HuH-7 (cell line): ENCODE data around the gene IL22.

Experiments
- DNase-seq: peaks from one replicate; pipeline ENCODE4 v3.0.0; 2011; ENCODE audit warnings: low spot score

Gene IL22

GRCh38 chr12:68264158-68264855 lies 10.9 kb upstream of the IL22 start:
- DNase-seq = no peak

GRCh38 chr12:68263366-68263765 lies 10.0 kb upstream of the IL22 start:
- no peak for DNase-seq

DNA sequence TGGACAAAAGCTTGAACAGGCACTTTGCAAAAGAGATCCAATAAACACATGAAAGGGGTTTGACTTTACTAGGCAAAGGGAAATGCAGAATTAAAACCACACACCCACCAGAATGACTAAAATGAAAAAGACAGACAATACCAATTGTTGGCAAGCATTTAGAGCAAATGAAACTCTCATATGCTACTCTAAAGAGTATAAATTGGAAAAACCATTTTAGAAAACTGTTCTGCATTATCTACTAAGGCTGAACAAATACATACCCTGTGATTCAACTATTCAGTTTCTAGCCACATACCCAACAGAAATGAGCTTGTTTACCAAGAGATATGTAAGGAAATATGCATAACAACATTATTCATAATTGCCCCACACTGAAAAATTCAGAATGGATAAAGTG lies 8.5 kb upstream of the IL22 start:
- no peak for DNase-seq

GRCh38 chr12:68260153-68260552 lies 6.7 kb upstream of the IL22 start:
- DNase-seq = no peak

DNA sequence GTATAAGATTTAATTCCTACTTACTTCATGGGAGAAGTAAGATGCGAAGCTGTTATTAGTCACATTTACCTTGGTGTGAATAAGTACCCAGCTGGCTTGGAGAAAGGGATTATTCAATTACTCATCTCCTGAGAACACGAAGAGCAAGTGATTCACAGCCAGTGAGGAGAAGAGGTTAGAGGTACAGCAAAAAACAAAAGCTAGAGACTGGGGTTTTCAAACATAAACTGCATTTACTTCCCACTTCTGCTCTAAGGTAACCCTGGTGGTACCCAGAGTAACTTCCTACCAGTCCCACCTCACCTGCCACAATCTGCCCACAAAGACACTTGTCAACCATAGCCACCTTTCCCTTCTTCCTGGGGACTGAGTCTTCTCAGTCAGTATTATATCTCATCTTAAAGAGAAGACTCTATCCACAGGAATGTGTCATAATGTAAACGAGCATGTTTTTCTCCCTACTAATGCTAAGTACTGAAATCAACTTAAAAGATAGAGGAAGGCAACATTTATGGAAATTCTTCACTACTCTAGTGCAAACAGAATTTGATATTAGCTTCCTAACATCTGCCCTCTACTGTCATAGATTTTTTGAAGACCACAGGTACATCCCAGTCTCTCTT lies 6.0 kb upstream of the IL22 start:
- no peak for DNase-seq

DNA sequence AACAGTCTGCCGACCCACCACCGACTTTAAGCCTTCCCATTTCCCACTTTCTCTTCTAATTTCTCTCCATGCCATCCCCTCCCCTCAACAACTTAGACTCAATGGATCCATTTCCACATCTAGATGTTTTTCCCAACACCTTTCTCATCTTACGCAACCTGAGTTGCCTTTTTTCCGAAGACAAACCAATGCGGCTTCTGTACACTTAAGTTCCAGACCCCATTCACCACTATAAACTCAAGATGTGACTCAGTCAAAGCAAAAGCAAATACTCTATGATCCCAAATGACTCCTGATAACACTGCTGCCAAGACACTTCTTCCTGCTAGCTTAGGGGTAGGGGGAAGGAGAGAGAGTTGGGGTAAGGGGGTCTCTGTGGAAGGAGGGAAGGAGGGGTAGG lies 1.3 kb downstream of the IL22 start:
- no peak for DNase-seq

- DNase-seq = no peak
Observed at GRCh38 chr12:68250454-68250853, 3.0 kb downstream of the IL22 start.

GRCh38 chr12:68247785-68248184 lies 5.6 kb downstream of the IL22 start:
- no peak for DNase-seq

GRCh38 chr12:68246350-68246749 lies 7.1 kb downstream of the IL22 start:
- DNase-seq = no peak

DNA sequence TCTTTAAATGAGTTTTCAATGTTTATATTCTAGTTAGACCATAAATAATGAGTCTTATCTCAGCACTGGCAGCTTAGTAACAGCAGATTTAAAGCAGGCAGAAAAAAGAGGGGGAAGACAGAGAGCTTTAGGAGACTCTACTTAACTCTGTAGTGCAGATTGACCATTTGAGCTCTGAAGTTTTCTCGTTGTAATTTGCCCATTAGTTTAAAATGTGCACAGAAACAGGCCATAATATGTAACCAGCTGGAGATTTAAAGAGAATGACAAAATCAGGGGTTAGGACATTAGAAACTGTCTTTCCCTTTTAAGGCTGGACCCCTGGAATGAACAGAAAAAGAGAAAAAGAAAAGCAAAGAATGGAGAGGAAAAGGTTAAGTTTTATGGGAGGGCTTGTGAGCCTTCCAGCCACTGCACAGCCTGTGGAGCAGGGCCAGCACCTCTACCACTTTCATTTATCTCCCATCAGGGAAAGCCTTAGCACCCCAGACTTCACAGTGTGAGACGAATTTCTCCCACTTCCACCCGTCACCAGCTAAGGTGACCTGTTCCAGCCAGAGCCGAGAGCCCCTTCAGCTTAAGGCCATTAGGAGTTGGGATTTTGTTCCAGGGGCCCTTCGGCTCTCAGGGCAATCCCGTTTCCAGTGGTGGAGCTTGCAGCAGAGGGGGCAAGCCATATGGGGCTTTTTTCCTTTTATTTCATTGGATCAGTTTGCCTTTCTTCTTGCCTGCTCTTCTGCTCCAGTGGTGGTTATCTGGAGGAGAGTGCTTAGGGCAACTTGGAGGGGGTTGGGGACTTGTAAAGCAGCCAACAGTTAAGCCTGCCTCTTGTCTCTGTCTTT lies 8.0 kb downstream of the IL22 start:
- DNase-seq = no peak

DNA sequence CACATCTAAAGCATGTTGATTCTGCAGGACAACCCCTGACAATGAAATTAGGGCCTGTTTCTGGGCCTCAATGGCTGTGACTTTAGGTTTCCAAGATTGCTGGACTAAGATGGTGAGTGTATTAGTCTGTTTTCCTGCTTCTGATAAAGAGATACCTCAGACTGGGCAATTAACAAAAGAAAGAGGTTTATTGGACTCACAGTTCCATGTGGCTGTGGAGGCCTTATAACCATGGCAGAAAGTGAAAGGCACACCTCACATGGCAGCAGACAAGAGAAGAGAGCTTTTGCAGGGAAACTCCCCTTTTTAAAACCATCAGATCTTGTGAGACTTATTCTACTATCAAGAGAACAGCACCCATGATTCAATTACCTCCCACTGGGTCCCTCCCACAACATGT lies 10.6 kb downstream of the IL22 start:
- DNase-seq = no peak

GRCh38 chr12:68240975-68241374 lies 12.4 kb downstream of the IL22 start:
- no peak for DNase-seq

- no peak for DNase-seq
Observed at GRCh38 chr12:68240079-68240478, 13.3 kb downstream of the IL22 start.

DNA sequence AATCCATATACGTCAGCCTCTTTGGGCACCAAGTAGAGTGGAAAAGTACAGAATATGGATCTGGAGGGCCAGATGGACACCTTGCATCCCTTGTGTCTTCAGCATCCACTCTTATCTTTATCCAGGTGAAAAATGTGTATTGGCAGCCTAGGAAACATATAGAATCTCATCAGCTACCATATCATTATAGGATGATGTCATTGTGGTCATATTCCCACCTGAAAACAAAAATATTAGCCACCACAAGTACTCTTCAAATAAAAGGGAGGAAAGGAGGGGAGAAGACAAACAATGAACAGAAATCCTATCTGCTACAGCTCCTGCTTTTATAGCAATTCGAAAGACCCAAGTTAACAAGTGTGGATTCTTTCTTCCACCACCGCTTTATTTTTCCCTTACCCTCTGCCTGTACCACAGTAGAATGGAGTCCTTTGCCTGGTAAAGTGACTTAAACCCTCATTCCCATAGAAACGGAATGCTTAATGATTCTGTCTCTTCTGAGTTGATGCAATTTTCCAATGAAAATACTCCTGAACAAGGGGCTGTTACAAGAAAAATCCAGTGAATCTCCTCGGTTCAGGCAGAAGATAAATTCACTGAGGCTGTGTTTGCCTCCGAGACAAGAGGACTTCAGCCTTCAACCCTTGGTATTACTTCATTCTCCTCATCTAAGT lies 14.0 kb downstream of the IL22 start:
- no peak for DNase-seq

GRCh38 chr12:68237619-68238018 lies 15.8 kb downstream of the IL22 start:
- no peak for DNase-seq

DNA sequence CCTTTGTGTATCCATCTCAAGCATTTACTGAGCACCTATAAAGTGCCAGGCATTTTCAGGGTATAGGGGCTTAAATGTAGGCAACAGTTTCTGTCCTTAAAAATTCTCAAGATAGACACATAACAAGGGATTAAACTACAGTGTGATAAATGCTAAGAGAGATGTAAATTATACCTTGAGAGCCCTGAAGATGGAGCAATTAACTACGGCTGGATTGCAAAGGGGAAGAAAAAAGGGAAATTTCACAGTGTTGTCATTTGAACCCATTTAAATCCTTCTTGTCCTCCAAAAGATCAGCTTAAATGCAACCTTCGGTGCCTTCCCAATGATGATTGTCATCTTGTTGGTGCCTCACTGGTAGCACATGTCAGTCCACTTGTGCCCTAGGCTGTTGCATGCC lies 16.3 kb downstream of the IL22 start:
- DNase-seq = no peak

GRCh38 chr12:68236421-68237059 lies 16.9 kb downstream of the IL22 start:
- DNase-seq = peak; percentile 39

GRCh38 chr12:68235576-68235975 lies 17.8 kb downstream of the IL22 start:
- no peak for DNase-seq

- DNase-seq = no peak
Observed at GRCh38 chr12:68234140-68234539, 19.3 kb downstream of the IL22 start.

- DNase-seq = no peak
Observed at GRCh38 chr12:68233498-68233897, 19.9 kb downstream of the IL22 start.

GRCh38 chr12:68231691-68232090 lies 21.7 kb downstream of the IL22 start:
- DNase-seq = no peak

GRCh38 chr12:68231229-68231628 lies 22.2 kb downstream of the IL22 start:
- DNase-seq = no peak
